Myocyte (in vitro differentiated cells): ENCODE measurements around the gene MCM5. TPM values are rescaled to one million over a fixed set of nuclear protein-coding genes. Genes with fewer than 3 reads are reported as not detected.

Experiments used
- DNase-seq: peaks from one replicate; pipeline ENCODE4 v3.0.0-alpha.2; 2012; ENCODE audit warnings: low read depth
- polyA plus RNA-seq: library from polyadenylated mRNA; unstranded; fragments of >200 nt; gene quantifications from one replicate; pipeline ENCODE4 v1.2.1, GENCODE V29; 2012; ENCODE audit warnings: missing spikeins
- total RNA-seq: library from RNA; depleted of rRNA; stranded (reverse); fragments of >200 nt; gene quantifications from 2 replicates; pipeline ENCODE4 v1.2.3, GENCODE V29; 2014

The MCM5 gene
- 5.4 and 12.1 TPM in 2 replicates for total RNA-seq
- 5.0 TPM for polyA plus RNA-seq

- peak; percentile 98 for DNase-seq
These were observed at the start of gene MCM5 for GRCh38 chr22:35399678-35400500. Gene MCM5 (plus strand): TSS chr22:35400140. CDS start chr22:35400439, 299 bp downstream.

DNA sequence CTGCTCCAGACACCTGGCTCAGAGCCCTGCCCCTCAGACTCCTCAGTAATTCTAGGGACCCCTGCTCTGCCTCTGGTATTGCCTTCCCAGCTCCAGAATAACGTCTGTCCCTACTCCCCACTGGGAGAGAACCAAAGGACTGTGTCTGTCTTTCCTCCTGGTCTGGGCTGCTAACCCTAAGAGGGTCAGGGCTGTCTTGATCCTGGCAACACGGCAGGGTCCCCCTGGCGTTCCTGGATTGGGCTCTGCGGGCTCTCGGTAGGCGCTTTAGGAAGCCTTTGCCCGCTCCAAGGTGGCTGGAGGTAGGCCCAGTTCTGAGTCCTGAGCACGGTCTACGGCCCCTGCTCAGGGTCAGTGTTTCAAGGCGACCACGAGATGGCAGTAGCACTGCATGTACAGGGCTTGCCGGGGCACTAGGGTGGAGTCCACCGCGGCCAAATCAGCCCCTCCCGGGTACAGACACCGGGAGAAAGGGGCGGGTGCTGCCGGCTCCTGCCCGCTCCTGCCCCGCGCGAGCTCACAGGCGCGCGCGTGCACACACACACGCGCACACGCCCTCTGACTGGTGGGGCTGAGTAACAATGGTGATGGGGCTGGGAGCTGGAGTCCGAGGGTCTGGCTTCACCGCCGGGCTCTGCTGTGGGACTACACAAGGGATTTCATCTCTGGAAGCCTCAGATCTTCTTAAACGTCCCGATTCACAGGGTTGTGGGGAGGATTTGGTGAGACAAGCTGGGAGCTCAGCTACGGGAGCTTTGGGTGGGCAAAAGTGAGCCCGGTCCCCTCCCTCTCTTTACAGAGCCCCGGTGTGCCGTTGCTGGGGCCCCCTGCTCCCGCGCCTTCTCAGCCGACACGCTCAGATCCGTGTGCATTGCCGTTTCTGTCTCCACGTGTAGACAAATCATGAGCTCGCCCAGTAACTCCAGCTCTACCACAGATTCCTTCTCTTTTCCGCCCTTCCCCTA lies 49.1 kb upstream of the MCM5 start:
- peak; percentile 91 for DNase-seq

DNA sequence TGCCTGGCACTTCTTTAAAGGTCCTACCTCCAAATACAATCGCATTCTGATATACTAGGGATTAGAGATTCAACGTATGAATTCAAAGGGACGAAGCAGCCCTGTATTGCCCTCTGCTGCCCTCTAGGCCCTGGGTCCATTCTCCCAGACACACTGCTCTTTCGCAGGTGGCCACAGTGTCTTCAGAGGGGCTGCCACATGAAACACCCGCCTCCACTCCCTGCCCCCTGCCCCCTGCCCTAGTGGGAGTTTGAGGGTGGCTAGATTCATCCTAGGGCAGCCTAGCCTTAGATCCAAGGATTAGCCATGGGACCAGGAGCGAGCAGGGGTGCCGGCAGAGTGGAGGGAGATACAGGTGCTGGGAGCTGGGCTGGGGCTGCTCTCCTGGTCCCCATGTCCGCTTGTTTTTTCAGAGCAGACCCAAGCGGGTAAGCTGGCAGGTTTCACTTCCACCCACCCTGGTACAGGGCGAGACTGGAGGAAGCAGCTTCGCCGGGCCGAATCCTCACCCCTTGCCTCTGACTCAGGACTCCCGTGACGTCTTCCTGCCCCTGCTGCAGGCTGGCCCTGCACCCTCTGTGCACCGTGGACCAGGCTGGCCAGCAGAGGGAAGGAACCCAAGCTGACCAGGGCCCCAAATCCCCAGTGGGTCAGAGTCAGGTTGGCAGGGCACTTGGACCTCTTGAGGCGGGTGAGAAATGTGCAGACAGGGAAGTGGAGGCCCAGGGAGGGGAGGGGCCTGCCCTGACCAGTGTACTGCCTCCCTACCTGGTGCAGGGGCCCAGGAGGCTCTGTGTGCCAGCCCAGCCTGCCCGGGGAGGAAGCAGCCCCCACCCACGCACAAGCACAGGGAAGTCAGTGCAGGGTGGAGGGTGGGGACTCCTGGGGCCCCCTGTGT lies 47.5 kb upstream of the MCM5 start:
- no peak for DNase-seq

DNA sequence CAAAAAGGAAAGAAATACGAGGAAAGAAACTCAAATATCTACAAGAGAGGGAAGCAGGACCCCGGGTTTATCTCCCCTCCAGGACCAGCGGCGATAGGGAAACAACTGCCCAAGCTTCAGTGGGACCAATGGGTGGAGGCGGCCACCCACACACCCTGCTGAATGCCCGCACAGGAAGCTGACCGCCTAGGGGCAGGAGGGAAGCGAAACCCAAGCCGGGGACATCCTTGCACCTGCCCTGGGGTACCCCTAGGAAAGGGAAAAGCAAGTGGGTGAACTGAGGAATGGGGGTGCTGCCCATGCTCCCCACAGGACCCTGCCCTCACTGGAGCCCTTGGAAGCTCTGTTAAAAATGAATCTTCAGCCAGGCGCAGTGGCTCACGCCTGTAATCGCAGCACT lies 46.6 kb upstream of the MCM5 start:
- no peak for DNase-seq

- no peak for DNase-seq
These were observed 45.9 kb upstream of the MCM5 start for GRCh38 chr22:35354068-35354467.

- DNase-seq: no peak
These were observed 41.9 kb upstream of the MCM5 start for GRCh38 chr22:35357883-35358621.

- peak; percentile 70 for DNase-seq
These were observed 40.4 kb upstream of the MCM5 start for GRCh38 chr22:35359380-35360065.

DNA sequence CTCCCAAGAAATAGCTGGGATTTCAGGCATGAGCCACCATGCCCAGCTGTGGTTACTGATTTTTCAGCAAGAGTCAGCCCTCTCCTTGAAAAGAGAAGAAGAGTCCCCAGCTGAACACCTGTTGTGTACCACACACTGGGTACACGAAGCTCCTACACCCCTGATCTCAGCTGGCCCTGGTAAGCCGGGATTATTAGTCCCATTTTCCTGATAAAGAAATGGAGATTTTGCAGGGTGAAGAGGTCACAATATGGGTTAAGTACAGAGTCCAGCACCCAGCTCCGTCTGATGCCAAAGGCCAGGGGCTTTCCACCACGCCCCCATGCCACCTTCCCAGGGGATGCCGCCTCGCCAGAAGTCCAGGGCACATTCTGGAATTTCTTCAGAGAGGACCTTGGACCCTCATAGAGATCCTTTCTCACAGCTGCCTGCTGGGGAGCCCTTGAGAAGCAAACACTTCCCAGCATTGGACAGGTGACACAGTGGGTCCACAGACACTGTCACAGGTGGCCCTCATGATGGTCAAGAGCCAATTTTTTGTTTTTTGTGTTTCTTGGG lies 38.9 kb upstream of the MCM5 start:
- DNase-seq: no peak

- no peak for DNase-seq
These were observed 36.3 kb upstream of the MCM5 start for GRCh38 chr22:35363566-35364086.

DNA sequence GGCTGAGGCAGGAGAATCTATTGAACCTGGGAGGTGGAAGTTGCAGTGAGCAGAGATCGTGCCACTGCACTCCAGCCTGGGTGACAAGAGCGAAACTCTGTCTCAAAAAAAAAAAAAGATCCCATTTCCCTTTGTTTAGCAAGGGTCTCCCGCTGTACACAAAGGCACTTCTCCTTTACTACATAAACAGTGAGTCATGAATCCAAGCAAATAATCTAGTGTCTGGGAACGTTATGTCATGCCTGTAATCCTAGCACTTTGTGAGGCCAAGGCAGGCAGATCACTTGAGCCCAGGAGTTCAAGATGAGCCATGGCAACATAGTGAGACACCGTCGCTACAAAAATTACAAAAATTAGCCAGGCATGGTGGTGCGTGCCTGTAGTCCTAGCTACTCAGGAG lies 35.7 kb upstream of the MCM5 start:
- peak; percentile 69 for DNase-seq

- no peak for DNase-seq
These were observed 32.5 kb upstream of the MCM5 start for GRCh38 chr22:35367331-35367886.

- DNase-seq: no peak
These were observed 31.6 kb upstream of the MCM5 start for GRCh38 chr22:35368386-35368785.

GRCh38 chr22:35369996-35370395 lies 29.9 kb upstream of the MCM5 start:
- DNase-seq: no peak

DNA sequence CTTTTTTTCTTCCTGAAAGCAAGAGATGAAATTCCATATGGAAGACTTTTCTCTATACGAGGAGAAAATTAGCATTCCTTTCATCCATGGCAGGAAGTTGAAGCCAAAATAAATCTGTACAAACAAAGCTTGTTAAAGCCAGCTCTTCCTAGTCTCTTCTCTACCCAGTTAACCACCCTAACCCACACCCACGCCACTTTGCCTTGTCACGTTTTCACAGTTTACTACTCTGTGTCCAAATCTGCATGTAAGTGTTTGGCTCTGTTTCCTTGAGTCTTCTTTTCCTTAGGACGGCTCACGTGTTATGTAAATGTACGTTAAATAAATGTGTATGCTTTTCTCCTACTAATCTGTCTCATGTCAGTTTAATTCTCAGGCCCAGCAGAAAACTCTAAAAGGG lies 26.2 kb upstream of the MCM5 start:
- DNase-seq: no peak

GRCh38 chr22:35375031-35375430 lies 24.9 kb upstream of the MCM5 start:
- DNase-seq: no peak

DNA sequence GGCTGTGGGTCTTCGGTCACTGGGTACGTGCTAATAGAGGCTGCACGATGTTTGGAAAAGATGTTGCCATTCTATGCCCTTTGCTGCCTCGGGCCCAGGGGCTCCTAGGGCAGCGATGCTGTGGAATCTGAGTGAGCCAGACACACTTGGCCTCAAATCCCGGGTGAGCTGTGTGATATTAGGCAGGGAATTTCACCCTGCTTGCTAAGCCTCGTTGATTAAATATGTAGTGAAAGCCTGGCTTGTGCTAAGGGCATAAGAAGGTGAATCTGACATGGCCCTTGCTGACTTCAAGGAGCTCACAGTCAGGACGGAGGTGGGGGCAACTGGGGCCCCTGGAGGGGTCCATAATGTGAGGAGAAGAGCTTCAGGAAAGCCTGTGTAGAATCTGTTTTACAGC lies 24.4 kb upstream of the MCM5 start:
- no peak for DNase-seq

DNA sequence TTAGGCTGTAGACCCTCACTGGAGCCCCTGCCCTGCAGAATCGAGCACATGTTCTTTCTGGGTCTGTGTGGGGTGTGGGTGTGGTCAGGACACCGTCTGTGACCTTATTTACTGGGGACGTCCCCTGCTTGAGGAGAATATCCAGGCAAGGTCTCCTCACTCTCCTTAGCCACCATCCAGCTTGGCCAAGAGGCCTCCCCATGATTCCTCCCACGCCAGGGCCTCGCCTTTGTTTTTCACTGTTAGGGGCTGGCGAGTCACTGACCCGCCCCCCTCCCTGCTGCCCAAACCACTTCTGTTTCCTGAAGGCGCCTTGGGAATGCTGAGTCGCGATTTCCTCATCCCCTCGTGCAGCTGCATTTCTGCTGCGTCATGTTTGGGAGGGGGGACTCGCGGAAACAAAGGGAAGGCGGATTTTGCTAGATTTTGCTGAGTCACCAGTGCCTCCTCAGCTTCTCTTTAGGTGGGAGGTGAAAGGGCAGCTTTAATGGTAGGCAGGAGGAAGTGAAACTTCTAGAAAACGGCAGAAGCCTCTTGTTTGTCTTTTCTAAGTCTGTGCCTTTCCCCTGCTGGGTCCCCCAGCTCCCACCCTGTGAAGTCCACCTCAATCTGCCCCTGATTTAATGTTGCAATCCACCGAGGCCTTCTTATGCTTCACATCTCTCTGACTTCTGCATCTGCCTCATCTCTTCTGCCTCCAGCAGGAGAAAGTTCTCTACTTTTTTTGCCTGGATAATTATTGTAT lies 23.0 kb upstream of the MCM5 start:
- DNase-seq: peak; percentile 98

GRCh38 chr22:35377735-35378134 lies 22.2 kb upstream of the MCM5 start:
- no peak for DNase-seq
